NCI-H1930 (cell line): ENCODE data around the gene PROX1.

Experiments used
- DNase-seq, 2 experiments: peaks; one replicate each; lab custom pipeline; 2025; lab: John Stamatoyannopoulos, UW

PROX1 gene

GRCh38 chr1:214022810-214023425 lies 35.1 kb downstream of the PROX1 start:
- DNase-seq, result no peak

- no peak for DNase-seq
Observed at GRCh38 chr1:214026985-214027384, 39.2 kb downstream of the PROX1 start.

GRCh38 chr1:214027498-214027897 lies 39.7 kb downstream of the PROX1 start:
- DNase-seq, result no peak

- no peak for DNase-seq
Observed at GRCh38 chr1:214028095-214028494, 40.3 kb downstream of the PROX1 start.

- DNase-seq, result no peak
Observed at GRCh38 chr1:214028649-214029406, 41.1 kb downstream of the PROX1 start.

GRCh38 chr1:214029796-214030195 lies 42.0 kb downstream of the PROX1 start:
- DNase-seq, result no peak

- no peak for DNase-seq
Observed at GRCh38 chr1:214031267-214031650, 43.5 kb downstream of the PROX1 start.

- no peak for DNase-seq
Observed at GRCh38 chr1:214037468-214037867, 49.7 kb downstream of the PROX1 start.

GRCh38 chr1:214039394-214040018 lies 51.7 kb downstream of the PROX1 start:
- DNase-seq, result no peak

- DNase-seq, result no peak
Observed at GRCh38 chr1:214043167-214043566, 55.4 kb downstream of the PROX1 start.

GRCh38 chr1:214044438-214045214 lies 56.9 kb downstream of the PROX1 start:
- DNase-seq, result no peak

GRCh38 chr1:214050513-214051401 lies 63.0 kb downstream of the PROX1 start:
- no peak for DNase-seq

- DNase-seq, result no peak
Observed at GRCh38 chr1:214051786-214052185, 64.0 kb downstream of the PROX1 start.

GRCh38 chr1:214058076-214058475 lies 70.3 kb downstream of the PROX1 start:
- DNase-seq, result no peak

- no peak for DNase-seq
Observed at GRCh38 chr1:214066190-214066589, 78.4 kb downstream of the PROX1 start.

GRCh38 chr1:214066936-214067335 lies 79.2 kb downstream of the PROX1 start:
- DNase-seq, result no peak

- DNase-seq, result no peak
Observed at GRCh38 chr1:214067397-214067796, 79.6 kb downstream of the PROX1 start.

- no peak for DNase-seq
Observed at GRCh38 chr1:214067853-214068703, 80.3 kb downstream of the PROX1 start.

- no peak for DNase-seq
Observed at GRCh38 chr1:214068979-214069378, 81.2 kb downstream of the PROX1 start.

- DNase-seq, result no peak
Observed at GRCh38 chr1:214071469-214071868, 83.7 kb downstream of the PROX1 start.
